ENCODE measurements around the gene CTNNAL1.
"Not testable (repeated sequence)": the region's sequence is repeated elsewhere in the genome, so short reads cannot be mapped to it uniquely, and the experiment has no call there.

Gene CTNNAL1

DNA sequence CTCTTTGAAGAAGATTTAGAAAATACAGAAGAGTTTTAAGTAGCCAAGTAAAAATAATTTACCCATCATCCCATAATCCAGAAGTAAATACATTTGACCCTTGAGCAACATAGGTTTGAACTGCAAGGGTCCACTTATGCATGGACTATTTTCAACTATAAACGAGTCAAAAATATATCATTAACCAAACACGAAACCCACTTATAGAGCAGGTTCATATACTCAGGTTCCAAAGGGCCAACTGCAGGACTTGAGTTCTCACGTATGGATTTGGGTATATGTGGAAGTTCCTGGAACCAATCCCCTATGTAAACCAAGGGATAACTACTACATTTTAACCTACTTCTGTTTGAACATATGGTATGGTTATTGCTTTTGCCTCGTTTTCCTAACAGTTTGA is 73.3 kb downstream of the CTNNAL1 start:
- Histone ChIP-seq H3K36me3 (peaks cover 29 to 84% (median 44%) of the 10 kb centered on the region in 11 experiments), H3K27me3 (no peaks in the 10 kb centered on the region), H3K4me1 (peaks cover 4 to 10% (median 6%) of the 10 kb centered on the region in 10 experiments), H4K20me1 (no peaks in the 10 kb centered on the region), H3K9ac (no peak overlapping the region), H3K4me2 (no peak overlapping the region), H3K4me3 (no peak overlapping the region), H3K27ac (no peak overlapping the region), H3K9me3 (replicated peaks in 1 of 11) (no peaks in the 10 kb centered on the region)
- no peak for TF ChIP-seq Cebpa-rat (IDR thresholded peaks at IDR 0.05)

DNA sequence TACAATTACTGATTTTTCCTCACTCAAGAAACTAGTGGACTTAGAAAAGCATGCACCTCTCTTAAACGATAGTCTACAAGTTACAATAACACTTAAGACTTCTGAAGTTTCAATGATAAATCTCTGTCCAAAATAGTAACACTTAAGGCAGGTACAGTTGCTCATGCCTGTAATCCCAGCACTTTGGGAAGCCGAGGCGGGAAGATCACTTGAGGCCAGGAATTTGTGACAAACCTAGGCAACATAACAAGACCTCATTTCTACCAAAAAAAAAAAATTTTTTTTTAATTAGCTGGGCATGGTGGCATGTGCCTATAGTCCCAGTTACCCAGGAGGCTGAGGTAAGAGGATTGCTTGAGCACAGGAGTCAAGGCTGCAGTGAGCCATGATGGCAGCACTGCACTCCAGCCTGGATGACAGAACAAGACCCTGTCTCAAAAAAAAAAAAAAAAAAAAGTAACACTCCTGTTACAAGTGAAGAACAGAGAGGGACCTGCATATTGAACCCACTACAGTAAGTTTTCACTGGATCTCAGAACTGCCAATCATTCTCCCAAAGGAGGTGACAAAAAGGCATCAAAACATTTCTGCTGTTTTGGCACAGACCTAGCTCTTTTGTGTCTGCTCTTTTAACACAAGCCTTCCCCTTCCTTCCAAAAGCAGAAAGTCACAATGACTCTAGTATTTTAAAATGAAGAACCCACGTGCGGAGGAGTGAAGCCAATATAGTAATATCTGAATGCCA is 75.6 kb downstream of the CTNNAL1 start:
- no peak overlapping the region for H3K4me3 ChIP-seq
- H3K27ac ChIP-seq, result no peak overlapping the region
- no peaks in the 10 kb centered on the region for H3K27me3 ChIP-seq
- peaks cover 0 to 6% (median 0%) of the 10 kb centered on the region in 11 experiments; a peak in 2 of 22 replicates for H4K20me1 ChIP-seq
- peaks cover 25 to 63% (median 38%) of the 10 kb centered on the region in 11 experiments for H3K36me3 ChIP-seq
- H3K4me1 ChIP-seq, result peaks cover 11 to 16% (median 14%) of the 10 kb centered on the region in 10 experiments
- TF ChIP-seq Cebpa-rat (IDR thresholded peaks at IDR 0.05), result no peak
- no peaks in the 10 kb centered on the region for H3K9me3 ChIP-seq (replicated peaks in 1 of 11)
- H3K4me2 ChIP-seq, result no peak overlapping the region
- no peak overlapping the region for H3K9ac ChIP-seq

DNA sequence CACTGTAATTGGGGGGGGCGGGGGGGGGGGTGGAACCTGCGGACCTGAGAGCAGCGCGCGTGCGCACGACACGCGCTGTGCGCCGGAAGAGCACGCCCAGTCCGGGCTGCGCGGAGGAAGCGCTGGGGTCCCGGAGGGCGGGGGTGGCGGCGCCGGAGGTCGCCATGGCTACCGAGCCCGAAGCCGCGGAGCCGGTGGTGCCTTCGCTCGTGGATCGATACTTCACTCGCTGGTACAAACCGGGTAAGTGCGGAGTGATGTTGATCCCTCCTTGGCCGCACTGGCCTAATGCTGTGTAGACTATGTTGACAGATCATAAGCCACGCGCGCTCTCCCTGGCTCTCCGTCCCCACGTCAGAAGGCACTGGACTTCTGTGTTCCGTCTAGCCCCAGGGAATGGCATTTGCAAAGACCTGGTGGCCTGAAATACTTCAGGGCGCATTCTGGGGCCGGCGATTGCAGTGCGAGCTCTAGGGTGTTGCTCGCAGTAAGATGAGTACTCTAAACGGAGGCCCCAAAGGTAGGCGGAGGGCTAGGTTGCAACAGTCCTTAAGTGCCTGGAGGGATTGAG is 78.9 kb downstream of the CTNNAL1 start, which contains the start of gene ABITRAM:
Gene ABITRAM, plus strand, starts transcription at position 78 of the 571 bp plus-strand sequence. Its CDS starts 87 bp downstream, at position 165.
- no peaks in the 10 kb centered on the region for H3K27me3 ChIP-seq
- TF ChIP-seq Cebpa-rat (IDR thresholded peaks at IDR 0.05), result no peak

DNA sequence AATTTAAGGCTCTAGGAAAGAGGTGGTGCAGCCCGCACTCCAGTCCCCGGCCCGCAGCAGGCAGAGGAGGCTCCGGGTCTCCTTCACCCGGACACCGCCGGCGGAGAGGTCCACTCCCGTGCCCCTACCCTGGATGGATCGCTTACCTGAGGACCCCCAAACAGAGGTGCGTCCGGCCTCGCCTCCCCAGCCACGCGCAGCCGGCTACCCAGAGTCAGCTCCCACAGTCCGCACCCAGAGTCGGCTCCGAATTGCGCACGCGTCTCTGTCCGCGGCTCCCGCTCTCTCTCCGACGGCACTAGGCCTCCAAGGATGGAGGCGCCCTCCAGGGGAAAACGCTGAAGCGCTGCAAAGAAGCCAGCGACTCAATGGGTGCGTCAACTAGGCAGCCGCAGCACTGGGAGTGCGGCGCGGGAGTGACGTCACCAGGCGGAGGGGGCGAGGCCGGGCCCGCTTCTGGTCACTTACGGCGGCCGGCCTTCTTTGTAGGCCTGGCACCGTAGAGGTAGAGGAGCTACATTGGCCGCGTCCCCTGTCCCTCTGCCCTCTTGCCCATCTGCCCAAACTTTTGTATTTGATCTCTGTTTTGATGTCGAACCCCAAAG is 79.5 kb downstream of the CTNNAL1 start, which contains the start of gene ELP1:
Gene ELP1, minus strand, starts transcription at position 407 of the 605 bp plus-strand sequence. CDS start 2,978 bp downstream, outside the sequence.
- H3K4me1 ChIP-seq, result peaks cover 22 to 29% (median 25%) of the 10 kb centered on the region in 10 experiments
- peaks cover 0 to 13% (median 0%) of the 10 kb centered on the region in 11 experiments; a peak in 3 of 22 replicates for H4K20me1 ChIP-seq
- H3K9me3 ChIP-seq (replicated peaks in 1 of 11), result no peaks in the 10 kb centered on the region
- H3K27me3 ChIP-seq, result no peaks in the 10 kb centered on the region
- peak within 1 kb of the TSS; percentile 77 to 91 (median 82) for H3K27ac ChIP-seq
- TF ChIP-seq Cebpa-rat (IDR thresholded peaks at IDR 0.05), result no peak
- H3K9ac ChIP-seq, result peak within 1 kb of the TSS; percentile 78 to 90 (median 89)
- H3K4me2 ChIP-seq, result peak within 1 kb of the TSS; percentile 88 to 97 (median 92)
- H3K4me3 ChIP-seq, result peak within 1 kb of the TSS; percentile 71 to 97 (median 86)
- peaks cover 16 to 45% (median 34%) of the 10 kb centered on the region in 11 experiments for H3K36me3 ChIP-seq

More for the DNA sequence above, 78.9 kb downstream of the CTNNAL1 start, which contains the start of gene ABITRAM:
- Histone ChIP-seq H3K36me3 (peaks cover 15 to 46% (median 33%) of the 10 kb centered on the region in 11 experiments), H3K27ac (peak within 1 kb of the TSS; percentile 77 to 91 (median 82)), H4K20me1 (peaks cover 0 to 13% (median 0%) of the 10 kb centered on the region in 11 experiments; a peak in 3 of 22 replicates), H3K9ac (peak within 1 kb of the TSS; percentile 78 to 90 (median 89)), H3K9me3 (replicated peaks in 1 of 11) (no peaks in the 10 kb centered on the region), H3K4me2 (peak within 1 kb of the TSS; percentile 88 to 97 (median 92)), H3K4me3 (peak within 1 kb of the TSS; percentile 71 to 97 (median 86)), H3K4me1 (peaks cover 22 to 29% (median 25%) of the 10 kb centered on the region in 10 experiments)

DNA sequence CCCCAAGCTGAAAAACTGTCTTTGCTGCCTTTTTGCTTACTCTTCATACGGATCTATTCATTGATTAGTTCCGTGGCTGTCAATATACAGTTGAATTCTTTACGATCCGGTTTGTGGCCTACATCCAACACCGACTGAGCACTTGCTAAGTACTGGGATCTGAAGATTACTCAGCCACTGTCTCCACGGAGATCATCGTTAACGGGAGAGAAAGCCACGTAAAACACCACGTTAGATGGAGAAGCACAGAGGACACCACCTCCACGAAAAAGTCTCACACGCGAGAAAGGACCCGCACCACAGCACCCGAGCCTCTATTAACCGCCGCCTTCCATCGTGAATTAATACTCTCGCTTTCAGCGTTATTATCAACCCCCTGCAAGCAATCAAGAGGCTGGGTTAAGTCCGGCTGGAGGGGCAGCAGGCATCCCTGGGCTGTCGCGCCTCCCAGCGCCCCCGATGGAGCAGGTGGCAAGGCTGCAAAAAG is 80.0 kb downstream of the CTNNAL1 start:
- Histone ChIP-seq H3K4me2 (peak overlapping the region; percentile 83 to 97 (median 91)), H3K27ac (peak overlapping the region; percentile 77 to 91 (median 82)), H3K9me3 (replicated peaks in 1 of 11) (no peaks in the 10 kb centered on the region), H3K9ac (peak overlapping the region; percentile 78 to 90 (median 89)), H3K4me1 (peaks cover 22 to 29% (median 25%) of the 10 kb centered on the region in 10 experiments), H3K4me3 (peak overlapping the region; percentile 71 to 97 (median 86)), H3K36me3 (peaks cover 21 to 47% (median 38%) of the 10 kb centered on the region in 11 experiments), H3K27me3 (no peaks in the 10 kb centered on the region), H4K20me1 (peaks cover 0 to 13% (median 0%) of the 10 kb centered on the region in 11 experiments; a peak in 3 of 22 replicates)
- TF ChIP-seq Cebpa-rat (IDR thresholded peaks at IDR 0.05), result no peak

DNA sequence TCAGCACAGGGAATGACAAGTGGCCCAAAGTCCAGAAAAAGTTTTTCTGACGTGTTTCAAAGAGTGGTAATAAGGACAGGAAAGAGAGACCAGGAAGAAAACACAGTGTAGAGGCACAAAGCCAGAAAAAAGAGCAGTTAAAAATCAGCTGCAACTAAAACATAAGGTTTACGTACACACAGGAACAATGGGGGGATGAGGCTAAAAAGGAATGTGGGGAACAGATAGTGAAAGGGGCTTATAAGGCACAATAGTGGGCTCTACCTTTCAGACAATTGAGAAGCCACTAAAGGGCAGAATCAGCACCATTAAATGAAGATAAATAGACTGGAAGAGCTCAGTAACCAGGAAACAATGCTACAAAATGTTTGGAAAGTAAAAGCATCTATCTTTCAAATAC is 84.9 kb downstream of the CTNNAL1 start:
- no peak for TF ChIP-seq Cebpa-rat (IDR thresholded peaks at IDR 0.05)
- Histone ChIP-seq H3K27ac (no peak overlapping the region), H3K9ac (no peak overlapping the region), H3K9me3 (replicated peaks in 1 of 11) (no peaks in the 10 kb centered on the region), H3K4me1 (peaks cover 13 to 17% (median 16%) of the 10 kb centered on the region in 10 experiments), H3K4me3 (no peak overlapping the region), H3K36me3 (peaks cover 64 to 77% (median 71%) of the 10 kb centered on the region in 11 experiments), H4K20me1 (peaks cover 0 to 13% (median 0%) of the 10 kb centered on the region in 11 experiments; a peak in 4 of 22 replicates), H3K4me2 (no peak overlapping the region), H3K27me3 (no peaks in the 10 kb centered on the region)

DNA sequence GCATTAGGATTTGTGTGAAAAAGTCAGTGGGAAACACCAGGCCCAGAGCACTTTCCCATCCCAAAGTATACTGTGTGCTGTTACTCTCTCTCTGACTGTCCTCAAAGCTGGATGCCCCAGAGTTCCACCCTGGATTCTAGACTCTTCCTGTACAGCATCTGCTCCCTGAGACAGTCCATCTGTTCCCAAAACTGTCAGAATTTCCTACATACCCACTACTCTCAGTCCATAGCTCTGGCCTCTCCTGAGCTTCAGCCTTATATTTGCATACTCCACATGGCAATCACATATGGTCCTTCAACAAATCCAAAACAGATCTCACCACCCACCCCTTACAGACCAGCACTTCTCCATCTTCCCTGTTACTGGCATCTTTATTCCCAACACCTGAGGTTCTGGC is 88.8 kb downstream of the CTNNAL1 start:
- H3K4me1 ChIP-seq, result no peaks in the 10 kb centered on the region
- H3K4me3 ChIP-seq, result no peak overlapping the region
- H3K27ac ChIP-seq, result no peak overlapping the region
- H3K9me3 ChIP-seq (replicated peaks in 1 of 11), result no peaks in the 10 kb centered on the region
- peaks cover 84 to 100% (median 98%) of the 10 kb centered on the region in 11 experiments for H3K36me3 ChIP-seq
- TF ChIP-seq Cebpa-rat (IDR thresholded peaks at IDR 0.05), result no peak
- no peaks in the 10 kb centered on the region; a peak in 1 of 22 replicates for H4K20me1 ChIP-seq
- H3K27me3 ChIP-seq, result no peaks in the 10 kb centered on the region
- no peak overlapping the region for H3K4me2 ChIP-seq
- H3K9ac ChIP-seq, result no peak overlapping the region

DNA sequence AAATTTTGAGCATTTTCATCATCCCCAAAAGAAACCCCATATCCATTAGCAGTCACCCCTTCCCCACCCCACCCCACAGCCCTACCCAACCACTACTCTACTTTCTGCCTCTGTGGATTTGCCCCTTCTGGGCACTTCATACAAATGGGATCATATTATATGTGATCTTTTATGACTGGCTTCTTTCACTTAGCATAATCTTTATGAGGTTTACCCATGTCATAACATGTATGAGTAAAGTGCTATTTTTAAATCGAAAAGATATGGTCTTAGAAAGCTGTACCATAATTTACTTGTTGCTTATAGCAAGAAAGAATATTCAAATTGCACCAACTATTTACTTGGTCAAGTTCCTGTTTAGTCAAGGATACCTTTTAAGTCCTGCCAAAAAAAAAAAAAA is 92.1 kb downstream of the CTNNAL1 start:
- Histone ChIP-seq H3K27me3 (no peaks in the 10 kb centered on the region), H3K4me1 (no peaks in the 10 kb centered on the region), H3K4me3 (no peak overlapping the region), H3K4me2 (no peak overlapping the region), H3K9me3 (replicated peaks in 1 of 11) (no peaks in the 10 kb centered on the region), H3K9ac (no peak overlapping the region), H3K36me3 (peaks cover 74 to 100% (median 98%) of the 10 kb centered on the region in 11 experiments), H3K27ac (no peak overlapping the region), H4K20me1 (no peaks in the 10 kb centered on the region; a peak in 1 of 22 replicates)
- TF ChIP-seq Cebpa-rat (IDR thresholded peaks at IDR 0.05), result no peak

DNA sequence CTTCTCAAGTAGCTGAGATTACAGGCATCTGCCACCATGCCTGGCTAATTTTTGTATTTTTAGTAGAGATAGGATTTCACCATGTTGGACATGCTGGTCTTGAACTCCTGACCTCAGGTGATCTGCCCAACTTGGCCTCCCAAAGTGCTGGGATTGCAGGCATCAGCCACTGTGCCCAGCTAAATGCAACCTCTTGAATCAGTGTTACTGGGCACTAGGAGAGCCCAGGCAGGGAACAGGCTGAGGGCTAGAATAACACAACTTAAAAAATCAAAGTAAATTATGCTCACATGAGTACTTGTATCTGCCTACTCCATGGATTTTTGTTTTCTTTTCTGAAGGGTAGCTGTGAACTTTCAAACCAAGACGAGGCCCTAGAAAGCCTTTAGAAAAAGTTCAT is 92.9 kb downstream of the CTNNAL1 start:
- not testable (repeated sequence) for H3K9me3 ChIP-seq (replicated peaks in 1 of 11); H4K20me1 ChIP-seq; H3K4me3 ChIP-seq; H3K4me2 ChIP-seq; H3K4me1 ChIP-seq; H3K27ac ChIP-seq; H3K9ac ChIP-seq; H3K27me3 ChIP-seq
- peaks cover 73 to 99% (median 97%) of the 10 kb centered on the region in 11 experiments for H3K36me3 ChIP-seq

Measured in BLaER1 treated with 17β-estradiol and CSF1 and Interleukin-3, amounts not matched to agents 10 nM and 100 nM (cell line).